ENCODE data around the gene FRMD5. TPM values are rescaled to one million over a fixed set of nuclear protein-coding genes. Genes with fewer than 3 reads are reported as not detected.

Gene FRMD5
- total and polyA plus RNA-seq, 2 donors from 2014 or later, result 0.32 to 0.41 TPM

- Histone ChIP-seq H3K27me3 (ENCODE audit: control insufficient read depth, insufficient read depth, low read length) (peaks cover 13% of the 10 kb centered on the region), H3K9ac (ENCODE audit: low read length in 3 of 3) (no peak overlapping the region), H3K9me3 (ENCODE audit: control insufficient read depth in 2 of 3, insufficient read depth in 1 of 3, low read length in 3 of 3) (no peaks in the 10 kb centered on the region), H3K4me1 (ENCODE audit: control insufficient read depth in 2 of 3, insufficient read depth in 2 of 3, low read depth in 1 of 3, low read length in 3 of 3) (no peaks in the 10 kb centered on the region), H3K36me3 (ENCODE audit: control insufficient read depth in 2 of 3, insufficient read depth in 3 of 3, low read length in 3 of 3) (no peaks in the 10 kb centered on the region), H3K4me3 (ENCODE audit: low read length in 3 of 3) (peak overlapping the region in 2 of 3 donors; percentile 7 to 46), H3K27ac (ENCODE audit: low read depth in 2 of 2, low read length in 2 of 2) (no peak overlapping the region)
- peak in 4 of 5 donors; percentile 24 to 50 (median 36) for DNase-seq
- intact Hi-C loops (cut with DNase I), result no loop called here
- no peak for TF ChIP-seq CTCF (IDR thresholded peaks at IDR 0.05; ENCODE audit: borderline replicate concordance, extremely low read depth, insufficient read depth)
- no peak for FAIRE-seq
Observed at GRCh38 chr15:44193651-44194322, 1.3 kb downstream of the FRMD5 start.

- FAIRE-seq (no peak), DNase-seq (no peak)
- no peak overlapping the region for H3K4me3 ChIP-seq (ENCODE audit: low read length in 3 of 3)
- peaks cover 11% of the 10 kb centered on the region for H3K27me3 ChIP-seq (ENCODE audit: control insufficient read depth, insufficient read depth, low read length)
- H3K9ac ChIP-seq (ENCODE audit: low read length in 3 of 3), result no peak overlapping the region
- H3K9me3 ChIP-seq (ENCODE audit: control insufficient read depth in 2 of 3, insufficient read depth in 1 of 3, low read length in 3 of 3), result no peaks in the 10 kb centered on the region
- H3K36me3 ChIP-seq (ENCODE audit: control insufficient read depth in 2 of 3, insufficient read depth in 3 of 3, low read length in 3 of 3), result no peaks in the 10 kb centered on the region
- intact Hi-C loops (cut with DNase I), result no loop called here
- H3K4me1 ChIP-seq (ENCODE audit: control insufficient read depth in 2 of 3, insufficient read depth in 2 of 3, low read depth in 1 of 3, low read length in 3 of 3), result no peaks in the 10 kb centered on the region
- H3K27ac ChIP-seq (ENCODE audit: low read depth in 2 of 2, low read length in 2 of 2), result no peak overlapping the region
- TF ChIP-seq CTCF (IDR thresholded peaks at IDR 0.05; ENCODE audit: borderline replicate concordance, extremely low read depth, insufficient read depth), result no peak
Observed at GRCh38 chr15:44188795-44189194, 6.3 kb downstream of the FRMD5 start.

GRCh38 chr15:44186705-44187104, 8.4 kb downstream of the FRMD5 start:
- no peaks in the 10 kb centered on the region for H3K36me3 ChIP-seq (ENCODE audit: control insufficient read depth in 2 of 3, insufficient read depth in 3 of 3, low read length in 3 of 3)
- DNase-seq, result no peak
- no peak for FAIRE-seq
- intact Hi-C loops (cut with DNase I), result no loop called here
- H3K4me1 ChIP-seq (ENCODE audit: control insufficient read depth in 2 of 3, insufficient read depth in 2 of 3, low read depth in 1 of 3, low read length in 3 of 3), result no peaks in the 10 kb centered on the region
- H3K27ac ChIP-seq (ENCODE audit: low read depth in 2 of 2, low read length in 2 of 2), result no peak overlapping the region
- H3K27me3 ChIP-seq (ENCODE audit: control insufficient read depth, insufficient read depth, low read length), result no peaks in the 10 kb centered on the region
- no peaks in the 10 kb centered on the region for H3K9me3 ChIP-seq (ENCODE audit: control insufficient read depth in 2 of 3, insufficient read depth in 1 of 3, low read length in 3 of 3)
- H3K9ac ChIP-seq (ENCODE audit: low read length in 3 of 3), result no peak overlapping the region
- H3K4me3 ChIP-seq (ENCODE audit: low read length in 3 of 3), result no peak overlapping the region
- no peak for TF ChIP-seq CTCF (IDR thresholded peaks at IDR 0.05; ENCODE audit: borderline replicate concordance, extremely low read depth, insufficient read depth)

GRCh38 chr15:44183363-44183762, 11.7 kb downstream of the FRMD5 start:
- no peak for FAIRE-seq
- H3K4me1 ChIP-seq (ENCODE audit: control insufficient read depth in 2 of 3, insufficient read depth in 2 of 3, low read depth in 1 of 3, low read length in 3 of 3), result no peaks in the 10 kb centered on the region
- H3K4me3 ChIP-seq (ENCODE audit: low read length in 3 of 3), result no peak overlapping the region
- no peaks in the 10 kb centered on the region for H3K9me3 ChIP-seq (ENCODE audit: control insufficient read depth in 2 of 3, insufficient read depth in 1 of 3, low read length in 3 of 3)
- no peaks in the 10 kb centered on the region for H3K36me3 ChIP-seq (ENCODE audit: control insufficient read depth in 2 of 3, insufficient read depth in 3 of 3, low read length in 3 of 3)
- intact Hi-C loops (cut with DNase I), result no loop called here
- H3K27ac ChIP-seq (ENCODE audit: low read depth in 2 of 2, low read length in 2 of 2), result no peak overlapping the region
- no peak for TF ChIP-seq CTCF (IDR thresholded peaks at IDR 0.05; ENCODE audit: borderline replicate concordance, extremely low read depth, insufficient read depth)
- no peaks in the 10 kb centered on the region for H3K27me3 ChIP-seq (ENCODE audit: control insufficient read depth, insufficient read depth, low read length)
- no peak overlapping the region for H3K9ac ChIP-seq (ENCODE audit: low read length in 3 of 3)
- no peak for DNase-seq
